Measurements from ENCODE around the gene RFX1.

The RFX1 gene

DNA sequence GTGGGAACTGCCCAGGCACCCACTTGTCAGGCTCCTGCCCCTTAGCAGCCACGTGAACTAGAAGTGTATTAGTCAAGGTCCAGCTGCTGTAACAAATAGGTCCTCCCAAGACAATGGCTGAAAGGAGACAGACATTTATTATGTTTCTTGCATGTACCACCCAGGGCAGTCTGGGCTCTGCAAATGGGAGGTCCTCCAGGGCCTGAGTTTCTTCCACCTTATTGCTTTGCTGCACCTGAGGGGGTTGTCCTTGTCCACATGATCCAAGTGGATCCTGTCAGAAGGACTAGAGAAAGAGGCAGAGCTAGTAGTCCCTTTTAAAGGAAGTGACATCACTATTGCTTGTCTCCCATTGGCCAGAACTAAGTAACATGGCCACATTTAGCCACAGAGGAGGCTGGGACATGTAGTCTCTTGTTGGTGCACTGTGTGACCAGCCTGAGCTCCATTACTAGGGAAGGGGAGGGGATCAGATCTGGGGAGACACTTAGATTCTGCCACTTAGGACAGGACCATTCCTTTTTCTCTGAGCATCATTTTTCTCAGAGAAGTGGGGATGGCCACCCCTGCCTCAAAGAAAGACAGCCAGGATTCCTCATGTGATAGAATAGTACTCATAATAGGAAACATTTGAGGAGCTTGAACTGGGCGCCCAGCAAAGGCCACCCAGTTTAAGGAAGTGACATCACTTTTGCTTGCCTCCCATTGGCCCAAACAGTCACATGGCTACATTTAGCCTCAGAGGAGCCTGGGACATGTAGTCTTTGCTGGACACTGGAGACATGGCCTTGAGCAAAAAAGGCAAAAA is 85.0 kb downstream of the RFX1 start (continued):
- TF ChIP-seq, protein P1, sequence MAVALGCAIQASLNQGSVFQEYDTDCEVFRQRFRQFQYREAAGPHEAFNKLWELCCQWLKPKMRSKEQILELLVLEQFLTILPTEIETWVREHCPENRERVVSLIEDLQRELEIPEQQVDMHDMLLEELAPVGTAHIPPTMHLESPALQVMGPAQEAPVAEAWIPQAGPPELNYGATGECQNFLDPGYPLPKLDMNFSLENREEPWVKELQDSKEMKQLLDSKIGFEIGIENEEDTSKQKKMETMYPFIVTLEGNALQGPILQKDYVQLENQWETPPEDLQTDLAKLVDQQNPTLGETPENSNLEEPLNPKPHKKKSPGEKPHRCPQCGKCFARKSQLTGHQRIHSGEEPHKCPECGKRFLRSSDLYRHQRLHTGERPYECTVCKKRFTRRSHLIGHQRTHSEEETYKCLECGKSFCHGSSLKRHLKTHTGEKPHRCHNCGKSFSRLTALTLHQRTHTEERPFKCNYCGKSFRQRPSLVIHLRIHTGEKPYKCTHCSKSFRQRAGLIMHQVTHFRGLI (tag by site-specific recombination; IDR thresholded peaks at IDR 0.05): no peak
- no peak for TF ChIP-seq ZNF670 (tag by site-specific recombination; IDR thresholded peaks at IDR 0.05; ENCODE audit: low read depth)
- TF ChIP-seq, protein P2, sequence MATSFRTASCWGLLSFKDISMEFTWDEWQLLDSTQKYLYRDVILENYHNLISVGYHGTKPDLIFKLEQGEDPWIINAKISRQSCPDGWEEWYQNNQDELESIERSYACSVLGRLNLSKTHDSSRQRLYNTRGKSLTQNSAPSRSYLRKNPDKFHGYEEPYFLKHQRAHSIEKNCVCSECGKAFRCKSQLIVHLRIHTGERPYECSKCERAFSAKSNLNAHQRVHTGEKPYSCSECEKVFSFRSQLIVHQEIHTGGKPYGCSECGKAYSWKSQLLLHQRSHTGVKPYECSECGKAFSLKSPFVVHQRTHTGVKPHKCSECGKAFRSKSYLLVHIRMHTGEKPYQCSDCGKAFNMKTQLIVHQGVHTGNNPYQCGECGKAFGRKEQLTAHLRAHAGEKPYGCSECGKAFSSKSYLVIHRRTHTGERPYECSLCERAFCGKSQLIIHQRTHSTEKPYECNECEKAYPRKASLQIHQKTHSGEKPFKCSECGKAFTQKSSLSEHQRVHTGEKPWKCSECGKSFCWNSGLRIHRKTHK (tag by site-specific recombination; IDR thresholded peaks at IDR 0.05): no peak
- TF ChIP-seq, protein P3, sequence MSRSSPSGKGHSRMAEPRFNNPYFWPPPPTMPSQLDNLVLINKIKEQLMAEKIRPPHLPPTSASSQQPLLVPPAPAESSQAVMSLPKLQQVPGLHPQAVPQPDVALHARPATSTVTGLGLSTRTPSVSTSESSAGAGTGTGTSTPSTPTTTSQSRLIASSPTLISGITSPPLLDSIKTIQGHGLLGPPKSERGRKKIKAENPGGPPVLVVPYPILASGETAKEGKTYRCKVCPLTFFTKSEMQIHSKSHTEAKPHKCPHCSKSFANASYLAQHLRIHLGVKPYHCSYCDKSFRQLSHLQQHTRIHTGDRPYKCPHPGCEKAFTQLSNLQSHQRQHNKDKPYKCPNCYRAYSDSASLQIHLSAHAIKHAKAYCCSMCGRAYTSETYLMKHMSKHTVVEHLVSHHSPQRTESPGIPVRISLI (tag by site-specific recombination; IDR thresholded peaks at IDR 0.05): no peak
- TF ChIP-seq ZNF600 (tag by site-specific recombination; IDR thresholded peaks at IDR 0.05): no peak
- no peak for TF ChIP-seq ZNF274 (IDR thresholded peaks at IDR 0.05; ENCODE audit: low read length)
- TF ChIP-seq ZNF274 (tag by site-specific recombination; IDR thresholded peaks at IDR 0.05; ENCODE audit: borderline replicate concordance): no peak
- TF ChIP-seq KLF8 (tag by site-specific recombination; IDR thresholded peaks at IDR 0.05): 0 out of 2 replicates have a peak, but pooled peaks have one; percentile 16
- TF ChIP-seq, protein P4, sequence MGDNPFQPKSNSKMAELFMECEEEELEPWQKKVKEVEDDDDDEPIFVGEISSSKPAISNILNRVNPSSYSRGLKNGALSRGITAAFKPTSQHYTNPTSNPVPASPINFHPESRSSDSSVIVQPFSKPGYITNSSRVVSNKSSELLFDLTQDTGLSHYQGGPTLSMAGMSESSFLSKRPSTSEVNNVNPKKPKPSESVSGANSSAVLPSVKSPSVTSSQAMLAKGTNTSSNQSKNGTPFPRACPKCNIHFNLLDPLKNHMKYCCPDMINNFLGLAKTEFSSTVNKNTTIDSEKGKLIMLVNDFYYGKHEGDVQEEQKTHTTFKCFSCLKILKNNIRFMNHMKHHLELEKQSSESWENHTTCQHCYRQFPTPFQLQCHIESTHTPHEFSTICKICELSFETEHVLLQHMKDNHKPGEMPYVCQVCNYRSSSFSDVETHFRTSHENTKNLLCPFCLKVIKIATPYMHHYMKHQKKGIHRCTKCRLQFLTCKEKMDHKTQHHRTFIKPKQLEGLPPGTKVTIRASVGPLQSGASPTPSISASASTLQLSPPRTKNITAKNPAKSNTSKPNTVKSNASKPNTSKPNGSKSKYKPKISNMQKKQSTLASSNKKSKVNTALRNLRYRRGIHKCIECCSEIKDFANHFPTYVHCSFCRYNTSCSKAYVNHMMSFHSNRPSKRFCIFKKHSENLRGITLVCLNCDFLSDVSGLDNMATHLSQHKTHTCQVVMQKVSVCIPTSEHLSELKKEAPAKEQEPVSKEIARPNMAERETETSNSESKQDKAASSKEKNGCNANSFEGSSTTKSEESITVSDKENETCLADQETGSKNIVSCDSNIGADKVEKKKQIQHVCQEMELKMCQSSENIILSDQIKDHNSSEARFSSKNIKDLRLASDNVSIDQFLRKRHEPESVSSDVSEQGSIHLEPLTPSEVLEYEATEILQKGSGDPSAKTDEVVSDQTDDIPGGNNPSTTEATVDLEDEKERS (tag by site-specific recombination; IDR thresholded peaks at IDR 0.05): peak; percentile 73; the same call in 1 of the 2 replicates
- TF ChIP-seq, protein P5, sequence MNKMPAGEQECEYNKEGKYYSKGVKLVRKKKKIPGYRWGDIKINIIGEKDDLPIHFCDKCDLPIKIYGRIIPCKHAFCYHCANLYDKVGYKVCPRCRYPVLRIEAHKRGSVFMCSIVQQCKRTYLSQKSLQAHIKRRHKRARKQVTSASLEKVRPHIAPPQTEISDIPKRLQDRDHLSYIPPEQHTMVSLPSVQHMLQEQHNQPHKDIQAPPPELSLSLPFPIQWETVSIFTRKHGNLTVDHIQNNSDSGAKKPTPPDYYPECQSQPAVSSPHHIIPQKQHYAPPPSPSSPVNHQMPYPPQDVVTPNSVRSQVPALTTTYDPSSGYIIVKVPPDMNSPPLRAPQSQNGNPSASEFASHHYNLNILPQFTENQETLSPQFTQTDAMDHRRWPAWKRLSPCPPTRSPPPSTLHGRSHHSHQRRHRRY (tag by site-specific recombination; IDR thresholded peaks at IDR 0.05): no peak
- no peak for TF ChIP-seq ZXDB (tag by site-specific recombination; IDR thresholded peaks at IDR 0.05)
- TF ChIP-seq, protein P6, sequence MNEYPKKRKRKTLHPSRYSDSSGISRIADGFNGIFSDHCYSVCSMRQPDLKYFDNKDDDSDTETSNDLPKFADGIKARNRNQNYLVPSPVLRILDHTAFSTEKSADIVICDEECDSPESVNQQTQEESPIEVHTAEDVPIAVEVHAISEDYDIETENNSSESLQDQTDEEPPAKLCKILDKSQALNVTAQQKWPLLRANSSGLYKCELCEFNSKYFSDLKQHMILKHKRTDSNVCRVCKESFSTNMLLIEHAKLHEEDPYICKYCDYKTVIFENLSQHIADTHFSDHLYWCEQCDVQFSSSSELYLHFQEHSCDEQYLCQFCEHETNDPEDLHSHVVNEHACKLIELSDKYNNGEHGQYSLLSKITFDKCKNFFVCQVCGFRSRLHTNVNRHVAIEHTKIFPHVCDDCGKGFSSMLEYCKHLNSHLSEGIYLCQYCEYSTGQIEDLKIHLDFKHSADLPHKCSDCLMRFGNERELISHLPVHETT (tag by site-specific recombination; IDR thresholded peaks at IDR 0.05): no peak
- TF ChIP-seq ZBTB48 (tag by site-specific recombination; IDR thresholded peaks at IDR 0.05): no peak
- TF ChIP-seq MYNN (tag by site-specific recombination; IDR thresholded peaks at IDR 0.05; ENCODE audit: borderline replicate concordance): no peak
- no peak for TF ChIP-seq ZNF248 (tag by site-specific recombination; IDR thresholded peaks at IDR 0.05)
- TF ChIP-seq SETDB1 (IDR thresholded peaks at IDR 0.05; ENCODE audit: insufficient read length, low read length): peak; percentile 68
- TF ChIP-seq ZNF404 (tag by site-specific recombination; IDR thresholded peaks at IDR 0.05): no peak
- TF ChIP-seq ZNF660 (tag by site-specific recombination; IDR thresholded peaks at IDR 0.05): no peak
- no peak for TF ChIP-seq TCF7L2 (IDR thresholded peaks at IDR 0.05; ENCODE audit: borderline replicate concordance, low read depth, low read length)
- TF ChIP-seq, protein P7, sequence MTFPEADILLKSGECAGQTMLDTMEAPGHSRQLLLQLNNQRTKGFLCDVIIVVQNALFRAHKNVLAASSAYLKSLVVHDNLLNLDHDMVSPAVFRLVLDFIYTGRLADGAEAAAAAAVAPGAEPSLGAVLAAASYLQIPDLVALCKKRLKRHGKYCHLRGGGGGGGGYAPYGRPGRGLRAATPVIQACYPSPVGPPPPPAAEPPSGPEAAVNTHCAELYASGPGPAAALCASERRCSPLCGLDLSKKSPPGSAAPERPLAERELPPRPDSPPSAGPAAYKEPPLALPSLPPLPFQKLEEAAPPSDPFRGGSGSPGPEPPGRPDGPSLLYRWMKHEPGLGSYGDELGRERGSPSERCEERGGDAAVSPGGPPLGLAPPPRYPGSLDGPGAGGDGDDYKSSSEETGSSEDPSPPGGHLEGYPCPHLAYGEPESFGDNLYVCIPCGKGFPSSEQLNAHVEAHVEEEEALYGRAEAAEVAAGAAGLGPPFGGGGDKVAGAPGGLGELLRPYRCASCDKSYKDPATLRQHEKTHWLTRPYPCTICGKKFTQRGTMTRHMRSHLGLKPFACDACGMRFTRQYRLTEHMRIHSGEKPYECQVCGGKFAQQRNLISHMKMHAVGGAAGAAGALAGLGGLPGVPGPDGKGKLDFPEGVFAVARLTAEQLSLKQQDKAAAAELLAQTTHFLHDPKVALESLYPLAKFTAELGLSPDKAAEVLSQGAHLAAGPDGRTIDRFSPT (tag by site-specific recombination; IDR thresholded peaks at IDR 0.05): no peak
- TF ChIP-seq ZNF350 (tag by site-specific recombination; IDR thresholded peaks at IDR 0.05): no peak
- TF ChIP-seq, protein P8, sequence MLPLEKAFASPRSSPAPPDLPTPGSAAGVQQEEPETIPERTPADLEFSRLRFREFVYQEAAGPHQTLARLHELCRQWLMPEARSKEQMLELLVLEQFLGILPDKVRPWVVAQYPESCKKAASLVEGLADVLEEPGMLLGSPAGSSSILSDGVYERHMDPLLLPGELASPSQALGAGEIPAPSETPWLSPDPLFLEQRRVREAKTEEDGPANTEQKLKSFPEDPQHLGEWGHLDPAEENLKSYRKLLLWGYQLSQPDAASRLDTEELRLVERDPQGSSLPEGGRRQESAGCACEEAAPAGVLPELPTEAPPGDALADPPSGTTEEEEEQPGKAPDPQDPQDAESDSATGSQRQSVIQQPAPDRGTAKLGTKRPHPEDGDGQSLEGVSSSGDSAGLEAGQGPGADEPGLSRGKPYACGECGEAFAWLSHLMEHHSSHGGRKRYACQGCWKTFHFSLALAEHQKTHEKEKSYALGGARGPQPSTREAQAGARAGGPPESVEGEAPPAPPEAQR (tag by site-specific recombination; IDR thresholded peaks at IDR 0.05): no peak
- no peak for TF ChIP-seq ZNF521 (tag by site-specific recombination; IDR thresholded peaks at IDR 0.05)
- no peak for TF ChIP-seq ZNF830 (tag by site-specific recombination; IDR thresholded peaks at IDR 0.05; ENCODE audit: low read depth)
- TF ChIP-seq GLI4 (tag by site-specific recombination; IDR thresholded peaks at IDR 0.05): no peak
